ENCODE data around the gene ARHGAP10.
"Not testable (repeated sequence)": the region's sequence is repeated elsewhere in the genome, so short reads cannot be mapped to it uniquely, and the experiment has no call there.

Gene ARHGAP10

DNA sequence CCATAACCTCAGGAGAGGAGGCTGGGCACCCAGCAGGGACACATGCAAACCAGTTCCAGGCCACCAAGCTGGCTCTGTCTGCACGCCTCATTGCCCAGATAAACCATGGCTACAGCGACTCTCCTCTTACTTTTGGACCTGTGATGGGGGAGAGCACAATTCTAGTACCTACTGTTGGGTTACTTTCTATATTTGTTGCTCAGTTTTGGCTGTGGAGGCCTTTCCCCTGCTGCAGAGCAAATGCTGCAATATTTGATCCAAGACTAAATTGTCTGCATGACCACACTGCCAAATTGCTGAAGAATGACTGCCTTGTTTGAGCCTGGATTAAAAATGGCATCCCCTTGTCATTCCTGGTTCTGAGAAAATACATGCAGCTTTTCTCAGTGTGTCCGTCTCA lies 253.5 kb downstream of the ARHGAP10 start:
- DNase-seq (ENCODE audit: low read depth), result no peak

DNA sequence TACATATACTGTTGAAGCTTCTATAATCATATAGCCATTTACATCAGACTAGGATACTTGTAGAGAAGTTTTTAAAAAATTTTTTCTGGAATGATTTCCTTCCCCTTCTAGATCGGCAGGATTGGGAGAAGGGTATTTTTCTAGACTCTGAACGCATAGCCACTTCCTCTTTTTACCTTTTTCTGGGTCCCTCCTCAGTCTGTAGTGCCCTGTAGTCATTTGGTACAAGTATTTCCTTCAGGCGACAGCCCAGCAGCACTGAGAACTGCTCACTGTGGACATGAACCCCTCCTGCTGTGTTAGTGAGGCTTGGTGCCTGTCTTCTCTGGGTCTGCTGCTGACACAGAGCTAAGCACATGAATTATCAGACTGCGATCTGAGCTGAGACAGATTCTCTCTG lies 255.4 kb downstream of the ARHGAP10 start:
- no peak for DNase-seq (ENCODE audit: low read depth)

DNA sequence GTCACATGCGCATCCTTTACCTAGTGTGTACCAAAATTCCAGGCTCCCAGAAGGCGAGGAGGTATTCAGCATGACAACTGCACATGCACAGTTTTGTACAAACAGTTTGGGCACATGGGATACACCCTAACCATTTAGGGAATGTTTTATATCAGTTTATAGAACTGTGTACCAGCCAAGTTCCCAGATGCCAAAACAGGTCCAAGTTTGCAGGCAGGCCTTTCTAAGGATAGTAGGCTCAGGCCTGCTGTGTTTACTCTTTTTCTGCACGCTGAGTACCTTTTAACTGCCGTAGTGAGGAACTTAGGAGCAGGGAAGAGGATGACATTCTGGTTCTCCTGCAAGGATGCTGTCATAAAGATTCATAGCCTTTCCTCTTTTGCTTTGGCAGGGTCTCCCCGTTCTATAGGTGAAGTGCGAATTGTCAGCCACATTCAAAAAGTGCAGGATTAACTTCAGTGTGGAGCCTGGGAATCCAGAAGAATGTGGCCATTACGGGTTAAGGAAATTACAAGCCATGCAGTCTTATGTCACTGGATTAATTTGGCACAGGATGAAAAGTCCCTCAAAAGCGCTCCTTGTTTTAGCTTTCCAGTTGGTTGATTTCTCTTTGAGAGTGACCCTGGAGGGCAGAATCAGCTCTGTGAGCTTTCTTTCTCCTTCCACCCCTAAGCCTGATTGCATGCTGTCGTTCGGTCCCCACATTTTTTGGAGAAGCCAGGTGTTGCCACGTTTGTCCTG lies 259.8 kb downstream of the ARHGAP10 start:
- DNase-seq (ENCODE audit: low read depth), result no peak

DNA sequence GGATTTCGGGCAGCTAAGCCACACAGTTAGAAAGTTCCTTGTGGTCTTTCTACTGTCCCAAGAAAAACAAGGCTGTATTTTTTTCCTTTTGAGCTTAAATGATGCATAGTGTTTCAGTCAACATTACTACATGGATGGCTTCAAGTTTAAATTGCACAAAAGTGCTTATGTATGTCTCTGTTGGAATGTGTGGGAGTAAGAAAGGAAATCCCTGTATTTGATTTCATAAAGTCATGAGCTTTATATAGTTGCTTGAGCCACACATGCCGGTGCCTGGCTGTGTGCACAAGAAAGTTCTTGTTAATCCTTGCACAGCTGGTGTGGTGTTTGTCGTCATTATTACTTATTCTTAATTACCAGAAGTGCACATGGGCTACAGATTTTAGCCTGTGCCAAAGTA lies 262.2 kb downstream of the ARHGAP10 start:
- DNase-seq (ENCODE audit: low read depth), result peak; percentile 65

DNA sequence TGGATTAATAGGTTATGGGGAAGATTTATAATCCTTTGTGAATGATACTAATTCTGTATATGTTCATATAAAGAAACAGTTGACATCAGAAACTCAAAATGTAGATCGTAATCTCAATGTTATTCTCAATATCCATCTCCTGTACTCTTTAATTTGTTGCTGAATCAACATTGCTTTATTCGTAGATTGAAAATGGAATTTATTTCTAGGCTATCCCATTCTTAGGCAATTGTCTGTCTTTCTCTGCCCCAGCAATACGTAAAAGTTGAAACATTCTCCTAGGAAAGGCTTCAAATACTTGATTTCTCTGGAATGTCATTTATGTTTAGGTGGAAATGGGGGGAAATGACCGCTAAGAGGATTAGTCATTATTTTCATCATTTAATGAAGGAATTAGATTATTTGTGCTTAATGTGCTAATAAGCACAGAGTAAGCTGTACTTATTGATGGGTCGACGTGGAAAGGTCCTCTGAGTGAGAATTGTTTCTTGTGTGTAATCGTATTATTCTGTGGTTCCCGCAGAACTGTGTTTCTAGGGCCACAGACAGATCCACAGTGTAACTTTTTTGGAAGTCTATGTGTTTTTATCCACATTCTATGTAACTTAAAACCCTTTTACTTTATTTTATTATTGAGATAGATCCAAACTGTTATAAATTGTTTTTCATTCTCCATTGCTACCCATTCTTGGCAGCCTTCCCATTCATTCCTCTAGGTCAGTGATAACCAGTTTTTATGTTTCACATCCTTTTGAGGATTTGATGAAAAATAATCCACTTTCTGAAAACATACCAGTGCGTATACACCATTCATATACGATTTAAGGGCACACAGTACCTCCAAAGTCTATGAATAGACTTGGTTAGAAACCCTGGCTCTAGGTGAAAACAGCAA lies 262.9 kb downstream of the ARHGAP10 start:
- DNase-seq (ENCODE audit: low read depth), result peak; percentile 49

DNA sequence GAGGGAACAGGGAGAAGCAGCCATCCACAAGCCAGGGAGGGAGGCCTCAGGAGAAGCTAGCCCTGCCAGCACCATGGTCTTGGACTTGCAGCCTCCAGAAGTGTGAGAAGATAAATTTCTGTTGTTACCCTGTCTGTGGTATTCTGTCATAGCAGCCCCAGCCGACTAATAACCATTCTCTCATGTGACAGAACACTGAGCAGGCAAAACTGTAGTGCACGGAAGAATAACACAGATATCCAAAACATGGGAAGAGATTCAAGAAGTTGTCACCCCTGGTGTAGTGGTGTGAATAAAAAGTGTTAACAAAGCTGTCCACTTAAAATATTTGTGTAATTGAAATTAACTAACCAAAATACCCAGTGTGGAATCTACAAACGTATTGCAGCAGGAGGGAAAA lies 265.0 kb downstream of the ARHGAP10 start:
- DNase-seq (ENCODE audit: low read depth), result no peak

DNA sequence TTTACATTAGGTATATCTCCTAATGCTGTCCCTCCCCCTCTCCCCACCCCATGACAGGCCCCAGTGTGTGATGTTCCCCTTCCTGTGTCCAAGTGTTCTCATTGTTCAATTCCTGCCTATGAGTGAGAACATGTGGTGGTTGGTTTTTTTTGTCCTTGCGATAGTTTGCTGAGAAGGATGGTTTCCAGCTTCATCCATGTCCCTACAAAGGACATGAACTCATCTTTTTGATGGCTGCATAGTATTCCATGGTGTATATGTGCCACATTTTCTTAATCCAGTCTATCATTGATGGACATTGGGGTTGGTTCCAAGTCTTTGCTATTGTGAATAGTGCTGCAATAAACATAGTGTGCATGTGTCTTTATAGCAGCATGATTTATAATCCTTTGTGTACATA lies 268.1 kb downstream of the ARHGAP10 start:
- not testable (repeated sequence) for DNase-seq (ENCODE audit: low read depth)

DNA sequence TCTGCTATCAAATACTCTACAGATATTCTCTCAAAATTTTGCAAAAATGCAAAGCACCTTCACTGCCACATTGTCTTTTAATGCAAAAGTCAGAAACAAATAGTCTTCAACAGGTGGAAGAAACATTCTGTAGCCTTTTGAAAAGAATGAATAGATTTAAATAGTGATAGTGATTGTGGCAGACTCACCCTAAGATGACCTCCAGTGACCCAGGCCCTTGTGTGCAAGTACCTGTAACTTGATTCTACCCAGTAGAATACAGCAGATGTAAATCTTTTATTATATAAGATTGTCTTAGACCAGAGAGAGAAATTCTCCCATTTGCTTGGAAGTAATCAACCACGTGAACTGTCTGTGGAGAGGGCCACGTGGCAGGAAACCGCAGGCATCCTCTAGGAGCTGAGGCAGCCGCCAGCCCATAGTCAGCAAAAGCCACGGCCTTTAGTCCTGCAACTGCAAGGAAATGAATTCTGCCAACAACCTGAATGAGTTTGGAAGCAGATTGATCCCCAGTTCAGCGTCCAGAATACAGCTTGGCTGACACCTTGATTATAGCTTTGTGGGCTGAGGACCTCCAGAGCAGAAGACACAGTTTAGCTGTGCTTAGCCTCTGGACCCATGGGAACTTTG lies 272.5 kb downstream of the ARHGAP10 start:
- no peak for DNase-seq (ENCODE audit: low read depth)

DNA sequence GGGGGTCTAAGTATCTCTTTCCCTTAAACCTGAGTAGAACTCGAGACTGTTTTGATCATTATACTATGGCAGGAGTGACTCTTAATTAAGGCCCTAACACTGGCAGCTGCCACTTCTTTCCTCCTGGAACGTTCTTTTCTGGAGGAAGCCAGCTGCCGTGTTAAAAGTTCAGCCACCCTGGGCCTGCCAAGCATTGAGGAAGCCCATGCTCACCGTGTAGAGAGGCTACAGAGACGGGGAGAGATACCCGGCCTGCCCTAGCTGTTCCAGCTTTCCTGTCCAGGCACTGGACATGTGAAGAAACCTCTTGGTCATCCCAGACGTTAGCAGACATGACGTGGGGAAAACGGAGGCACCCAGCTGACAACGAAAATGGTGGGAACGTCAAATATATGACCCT lies 274.1 kb downstream of the ARHGAP10 start:
- no peak for DNase-seq (ENCODE audit: low read depth)

DNA sequence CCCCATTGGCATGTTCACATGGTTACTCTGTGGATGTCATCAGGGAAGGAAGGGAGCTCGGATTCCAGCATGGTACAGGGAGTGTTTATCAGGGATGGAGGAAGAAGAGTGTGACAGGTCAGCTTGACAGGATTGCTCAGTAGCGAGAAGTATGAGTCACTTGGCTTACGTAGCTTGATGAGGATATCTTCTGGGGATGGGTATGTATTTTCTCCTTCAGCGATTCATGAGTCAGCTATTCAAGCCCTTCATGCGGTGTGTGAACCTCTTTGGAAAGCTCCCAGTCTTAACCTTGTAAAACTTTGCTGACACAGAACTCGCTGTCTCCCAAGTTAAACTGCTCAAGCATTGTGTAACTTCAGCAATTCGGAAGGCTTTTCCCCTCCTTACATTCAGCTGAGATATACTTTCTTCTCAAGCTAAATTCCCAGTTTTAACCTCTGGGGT lies 275.4 kb downstream of the ARHGAP10 start:
- peak; percentile 100 for DNase-seq (ENCODE audit: low read depth)

DNA sequence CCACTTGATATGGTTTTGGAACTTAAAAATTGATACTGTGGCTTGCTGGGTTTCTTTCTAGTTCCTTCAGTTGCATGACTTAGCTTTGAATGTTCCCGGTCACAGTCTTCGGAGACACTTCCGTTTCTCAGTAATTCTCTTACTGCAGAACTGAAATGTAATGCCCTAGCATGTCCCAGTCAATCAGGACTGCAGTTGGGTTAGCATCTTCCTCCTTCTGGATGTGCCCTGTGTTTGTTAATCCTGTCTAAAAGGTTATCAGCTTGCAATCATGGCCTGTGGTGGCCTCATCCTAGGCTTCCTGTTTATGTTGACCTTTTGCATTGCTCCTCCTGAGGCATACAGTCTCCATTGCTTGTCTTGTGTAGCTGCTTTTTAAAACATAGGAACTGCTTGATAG lies 275.9 kb downstream of the ARHGAP10 start:
- peak; percentile 34 for DNase-seq (ENCODE audit: low read depth)

DNA sequence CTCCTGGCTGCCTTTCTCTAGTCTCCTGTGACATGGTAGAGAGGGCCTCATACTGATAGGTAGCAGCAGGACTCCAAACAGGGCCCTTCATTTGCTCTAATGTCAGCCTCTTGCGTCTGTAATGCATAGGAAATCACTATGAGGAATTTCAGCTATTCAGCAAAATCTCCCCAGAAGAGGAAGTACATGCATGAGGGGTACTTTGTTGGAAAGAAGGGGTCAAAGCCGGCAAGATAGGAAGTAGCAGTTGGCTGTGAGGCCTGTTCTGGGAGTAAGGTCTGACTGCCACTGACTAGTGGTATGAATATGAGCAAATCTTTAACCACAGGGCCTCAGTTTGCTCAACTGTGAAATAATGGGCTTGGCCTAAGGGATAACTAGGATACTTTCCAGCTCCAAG lies 283.2 kb downstream of the ARHGAP10 start:
- peak; percentile 52 for DNase-seq (ENCODE audit: low read depth)

DNA sequence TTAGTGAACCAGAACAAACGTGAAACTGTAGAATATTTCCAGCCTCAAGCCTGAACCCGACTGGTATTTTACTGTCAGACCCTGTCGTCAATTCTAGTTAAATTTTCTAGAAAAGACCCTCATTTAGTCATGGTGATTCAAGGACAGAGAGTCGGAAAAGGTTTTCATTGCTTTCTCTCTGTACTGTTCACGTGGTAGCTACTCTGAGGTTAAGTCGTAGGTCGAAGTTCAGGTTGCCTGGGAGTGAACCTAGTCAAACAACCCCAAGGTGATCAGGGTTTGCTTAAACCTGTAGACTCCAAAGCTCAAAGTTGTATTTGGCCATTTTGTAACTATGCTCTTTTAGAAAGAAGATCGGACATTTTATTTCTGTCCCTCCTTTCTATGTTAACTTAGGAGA lies 283.6 kb downstream of the ARHGAP10 start:
- DNase-seq (ENCODE audit: low read depth), result no peak

DNA sequence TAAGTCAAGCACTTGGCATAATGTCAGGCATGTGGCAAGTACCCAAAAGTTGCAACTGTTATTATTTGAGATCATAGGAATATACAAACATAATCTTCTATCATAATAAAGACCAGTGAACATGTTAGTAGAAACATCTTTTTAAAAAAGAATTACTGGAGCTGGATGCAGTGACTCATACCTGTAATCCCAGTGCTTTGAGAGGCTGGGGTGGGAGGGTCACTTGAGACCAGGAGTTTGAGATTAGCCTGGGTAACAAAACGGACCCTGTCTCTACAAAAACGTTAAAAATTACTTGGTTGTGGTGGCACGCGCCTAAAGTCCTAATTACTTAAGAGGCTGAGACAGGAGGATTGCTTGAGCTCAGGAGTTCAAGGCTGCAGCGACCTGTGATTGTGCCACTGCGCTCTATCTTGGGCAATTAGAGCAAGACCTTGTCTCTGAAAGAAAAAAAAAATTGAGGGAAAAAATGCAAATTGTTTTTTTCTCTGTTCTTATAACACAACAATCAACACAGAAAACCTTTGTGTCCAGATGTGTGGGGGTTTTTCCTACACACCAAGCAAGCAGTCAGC lies 284.3 kb downstream of the ARHGAP10 start:
- peak; percentile 60 for DNase-seq (ENCODE audit: low read depth)

DNA sequence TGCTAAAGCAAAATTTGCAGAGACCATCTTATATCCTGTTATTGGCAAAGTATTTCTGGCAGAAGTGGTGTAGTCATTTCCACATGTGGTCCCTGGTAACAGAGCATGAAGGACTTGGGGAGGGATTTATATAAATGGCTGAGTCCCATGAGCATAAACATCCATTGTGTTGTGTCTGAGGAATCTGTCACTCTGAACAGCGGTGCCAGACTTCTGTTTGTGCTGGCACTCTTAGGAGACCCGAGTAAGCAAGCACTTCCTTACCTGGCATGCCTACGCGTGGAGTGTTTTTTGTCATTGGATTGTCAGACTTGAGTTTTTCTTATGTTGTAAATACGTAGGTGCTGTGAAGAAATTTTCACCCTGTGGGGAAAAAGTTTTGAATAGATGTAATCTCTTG lies 285.9 kb downstream of the ARHGAP10 start:
- DNase-seq (ENCODE audit: low read depth), result no peak

DNA sequence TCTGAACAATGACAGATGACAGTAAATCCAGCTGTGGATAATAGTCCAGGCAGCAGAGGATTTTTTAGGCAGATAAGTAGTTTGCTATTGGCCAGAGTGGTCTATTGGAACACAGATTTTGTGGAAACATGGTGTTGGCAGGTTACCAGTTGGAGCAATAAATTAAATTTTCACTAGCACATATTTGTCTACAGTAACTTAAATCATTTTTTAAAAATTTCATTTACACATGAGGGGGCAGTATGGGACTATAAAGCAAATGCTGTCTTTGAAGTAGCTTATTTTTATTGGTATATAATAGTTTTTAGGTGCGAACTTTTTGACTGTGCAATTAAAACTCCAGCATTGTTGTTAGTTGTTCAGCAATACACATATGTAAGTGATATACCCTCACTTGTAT lies 289.8 kb downstream of the ARHGAP10 start:
- no peak for DNase-seq (ENCODE audit: low read depth)

DNA sequence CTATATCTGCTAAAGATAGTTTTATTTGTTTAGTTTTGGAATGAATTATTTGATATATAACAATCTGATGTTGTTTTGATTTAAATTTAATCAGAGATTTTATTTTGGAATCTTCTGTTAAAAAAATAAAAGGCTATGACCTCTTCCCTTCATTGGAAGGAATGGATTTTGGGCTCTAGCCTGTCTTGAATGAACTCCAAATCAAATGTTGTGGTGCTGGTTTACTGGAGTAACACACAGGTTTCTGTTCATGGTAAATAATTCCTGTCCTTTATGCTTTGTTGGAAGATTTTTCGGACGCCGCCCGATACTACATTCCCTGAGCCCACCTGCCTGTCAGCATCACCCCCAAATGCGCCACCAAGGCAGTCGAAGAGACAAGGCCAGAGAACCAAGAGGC lies 291.1 kb downstream of the ARHGAP10 start:
- no peak for DNase-seq (ENCODE audit: low read depth)

DNA sequence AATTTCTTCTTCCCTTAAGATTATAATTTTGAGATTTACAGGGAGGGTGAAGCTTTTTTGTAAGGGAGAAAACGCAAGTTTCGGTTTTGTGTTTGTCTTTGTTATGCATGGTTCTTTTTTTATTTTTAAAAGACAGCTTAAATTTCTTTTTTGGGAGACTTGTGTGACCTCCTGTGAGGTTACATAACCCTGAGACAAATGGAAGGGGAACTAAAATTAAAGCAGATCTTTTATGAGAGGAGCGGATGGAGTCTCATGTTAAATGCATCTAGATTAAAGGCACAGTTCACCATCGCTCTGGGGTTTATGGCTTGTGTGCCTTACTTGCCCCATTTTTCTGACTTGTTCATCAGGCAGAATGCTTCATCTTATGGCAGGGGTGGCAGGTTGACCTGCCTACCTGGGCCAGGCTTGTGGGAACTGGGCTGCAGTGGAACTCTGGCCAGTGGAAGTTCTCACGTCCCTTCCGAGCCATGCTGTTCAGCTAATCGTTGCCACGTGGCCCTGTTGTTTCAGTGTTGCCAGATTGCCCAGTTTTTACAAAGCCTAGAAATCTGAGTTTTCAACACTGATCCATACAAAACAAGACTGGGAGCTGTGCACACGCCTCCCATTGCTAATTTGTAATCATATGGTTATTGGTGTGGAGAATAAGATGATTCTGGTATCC lies 291.8 kb downstream of the ARHGAP10 start:
- DNase-seq (ENCODE audit: low read depth), result no peak

DNA sequence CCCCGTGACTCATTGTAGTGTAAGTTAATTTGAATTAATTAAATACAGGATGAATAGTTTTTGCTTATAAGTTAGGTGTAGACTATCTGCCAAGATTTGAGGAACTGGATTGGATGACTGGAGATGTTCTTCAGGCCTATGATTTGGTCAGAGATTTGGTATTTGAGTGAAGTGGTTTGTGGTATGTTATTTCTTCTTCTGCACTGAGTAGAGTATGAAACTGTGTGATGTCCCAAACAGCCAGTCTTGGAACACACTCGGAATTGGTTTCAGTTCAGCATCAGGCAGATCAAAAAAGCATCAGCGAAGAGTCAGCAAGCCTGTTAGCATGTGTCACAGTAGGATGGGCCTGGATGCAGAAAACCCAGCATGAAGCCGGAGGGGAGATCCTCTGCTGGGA lies 294.1 kb downstream of the ARHGAP10 start:
- peak; percentile 86 for DNase-seq (ENCODE audit: low read depth)

DNA sequence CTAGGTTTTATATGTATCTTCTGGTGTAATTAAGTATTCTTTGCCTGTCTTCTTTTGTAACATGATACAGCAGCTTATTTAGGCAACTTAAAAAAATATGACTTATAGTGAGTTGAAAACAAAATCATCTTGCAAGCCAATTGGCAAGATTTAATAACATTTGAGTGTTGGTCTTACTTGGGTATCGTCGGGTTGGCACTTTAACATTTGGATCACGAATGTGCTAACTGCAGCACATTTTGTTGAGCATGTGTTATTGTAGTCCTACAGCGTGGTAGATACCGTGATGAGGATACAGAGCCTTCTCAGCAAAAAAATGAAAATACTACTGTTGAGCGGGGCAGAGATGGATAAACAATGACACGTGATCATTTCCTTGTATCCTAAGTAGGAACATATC lies 295.3 kb downstream of the ARHGAP10 start:
- no peak for DNase-seq (ENCODE audit: low read depth)

DNA sequence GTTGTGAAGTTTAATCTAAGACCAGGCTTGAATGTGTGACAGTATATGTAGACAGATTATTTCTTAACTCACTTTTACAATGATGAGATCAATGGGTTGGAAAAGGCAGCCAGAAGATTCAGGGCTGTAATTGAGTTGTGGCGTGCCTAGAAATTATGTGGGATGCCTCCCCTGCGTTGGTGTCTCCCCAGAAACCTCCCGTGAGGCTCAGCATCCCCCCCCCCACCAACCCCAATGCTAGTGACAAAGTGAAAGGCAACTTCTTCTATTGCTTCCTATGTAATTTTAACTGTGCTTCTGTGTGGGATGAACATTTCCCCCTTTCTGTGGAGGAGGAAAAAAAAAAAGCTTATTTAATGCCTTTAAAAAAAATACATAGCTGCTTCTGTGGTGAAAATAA lies 297.9 kb downstream of the ARHGAP10 start:
- DNase-seq (ENCODE audit: low read depth), result no peak

All from iris pigment epithelial cell (primary cell).